ENCODE data around the gene TLN1.

The TLN1 gene

DNA sequence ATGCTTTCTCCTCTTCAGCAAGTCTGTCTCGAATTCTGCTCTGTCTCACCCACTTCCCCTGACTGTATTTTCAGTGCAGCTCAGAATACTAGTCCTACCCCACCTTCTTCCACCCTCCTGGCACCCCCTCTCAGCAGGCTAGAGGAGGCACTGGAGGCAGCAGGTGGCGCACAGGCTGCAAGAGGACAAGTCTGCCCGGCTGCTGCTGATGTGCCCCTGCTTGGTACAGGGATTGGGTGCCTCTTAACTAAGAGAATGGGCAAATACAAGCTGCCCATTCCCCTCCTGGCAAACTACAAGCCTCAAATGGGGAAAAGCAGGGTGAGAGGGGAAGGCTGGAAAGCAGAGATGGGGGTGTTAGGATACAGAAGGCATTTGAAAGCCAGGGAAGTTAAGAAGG is 5.1 kb downstream of the TLN1 start:
- peak; percentile 62 for DNase-seq (ENCODE audit: low read depth)
- H3K4me3 ChIP-seq (ENCODE audit: low read depth, low read length) = no peak overlapping the region
- TF ChIP-seq, protein P1, sequence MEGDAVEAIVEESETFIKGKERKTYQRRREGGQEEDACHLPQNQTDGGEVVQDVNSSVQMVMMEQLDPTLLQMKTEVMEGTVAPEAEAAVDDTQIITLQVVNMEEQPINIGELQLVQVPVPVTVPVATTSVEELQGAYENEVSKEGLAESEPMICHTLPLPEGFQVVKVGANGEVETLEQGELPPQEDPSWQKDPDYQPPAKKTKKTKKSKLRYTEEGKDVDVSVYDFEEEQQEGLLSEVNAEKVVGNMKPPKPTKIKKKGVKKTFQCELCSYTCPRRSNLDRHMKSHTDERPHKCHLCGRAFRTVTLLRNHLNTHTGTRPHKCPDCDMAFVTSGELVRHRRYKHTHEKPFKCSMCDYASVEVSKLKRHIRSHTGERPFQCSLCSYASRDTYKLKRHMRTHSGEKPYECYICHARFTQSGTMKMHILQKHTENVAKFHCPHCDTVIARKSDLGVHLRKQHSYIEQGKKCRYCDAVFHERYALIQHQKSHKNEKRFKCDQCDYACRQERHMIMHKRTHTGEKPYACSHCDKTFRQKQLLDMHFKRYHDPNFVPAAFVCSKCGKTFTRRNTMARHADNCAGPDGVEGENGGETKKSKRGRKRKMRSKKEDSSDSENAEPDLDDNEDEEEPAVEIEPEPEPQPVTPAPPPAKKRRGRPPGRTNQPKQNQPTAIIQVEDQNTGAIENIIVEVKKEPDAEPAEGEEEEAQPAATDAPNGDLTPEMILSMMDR (conservative IDR thresholded peaks at IDR 0.05; ENCODE audit: low read depth, low read length) = no peak

GRCh38 chr9:35725362-35725761 is 6.6 kb downstream of the TLN1 start:
- TF ChIP-seq, protein P1 (conservative IDR thresholded peaks at IDR 0.05; ENCODE audit: low read depth, low read length) = no peak
- no peak overlapping the region for H3K4me3 ChIP-seq (ENCODE audit: low read depth, low read length)
- DNase-seq (ENCODE audit: low read depth) = no peak

- no peak for DNase-seq (ENCODE audit: low read depth)
- TF ChIP-seq, protein P1 (conservative IDR thresholded peaks at IDR 0.05; ENCODE audit: low read depth, low read length) = no peak
- H3K4me3 ChIP-seq (ENCODE audit: low read depth, low read length) = no peak overlapping the region
These were observed 8.1 kb downstream of the TLN1 start for GRCh38 chr9:35723908-35724307.

DNA sequence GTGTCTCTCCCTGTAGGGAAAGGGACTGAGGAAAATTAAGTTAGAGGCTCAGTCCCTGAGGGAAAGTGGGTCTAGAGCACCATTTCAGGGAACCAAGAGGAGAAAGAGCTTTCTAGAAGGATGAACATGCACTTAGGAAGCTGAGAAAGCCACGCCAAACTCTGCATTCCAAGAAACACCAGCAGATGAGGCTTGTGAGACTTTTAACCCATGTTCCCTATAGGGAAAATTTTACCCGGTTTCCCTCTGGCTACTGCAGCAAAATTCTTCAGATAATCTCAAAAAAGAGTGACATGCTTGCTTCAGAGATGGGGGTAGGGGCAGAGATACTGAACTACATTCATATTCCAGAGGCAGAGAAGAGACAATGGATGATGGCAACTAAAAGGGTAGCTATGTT is 8.6 kb downstream of the TLN1 start:
- DNase-seq (ENCODE audit: low read depth) = no peak
- TF ChIP-seq, protein P1 (conservative IDR thresholded peaks at IDR 0.05; ENCODE audit: low read depth, low read length) = no peak
- H3K4me3 ChIP-seq (ENCODE audit: low read depth, low read length) = no peak overlapping the region

GRCh38 chr9:35719546-35719945 is 12.4 kb downstream of the TLN1 start:
- no peak for DNase-seq (ENCODE audit: low read depth)
- H3K4me3 ChIP-seq (ENCODE audit: low read depth, low read length) = no peak overlapping the region
- TF ChIP-seq, protein P1 (conservative IDR thresholded peaks at IDR 0.05; ENCODE audit: low read depth, low read length) = no peak

- TF ChIP-seq, protein P1 (conservative IDR thresholded peaks at IDR 0.05; ENCODE audit: low read depth, low read length) = no peak
- H3K4me3 ChIP-seq (ENCODE audit: low read depth, low read length) = no peak overlapping the region
- DNase-seq (ENCODE audit: low read depth) = no peak
These were observed 13.1 kb downstream of the TLN1 start for GRCh38 chr9:35718721-35719511.
